GM18499 (cell line): ENCODE results near the gene UGT1A3.
"Not testable (repeated sequence)": the region's sequence is repeated elsewhere in the genome, so short reads cannot be mapped to it uniquely, and the experiment has no call there.

Experiments
- ATAC-seq: cut with Tn5 transposase; IDR thresholded peaks from one replicate; pipeline ENCODE4 v1.9.1; 2021; ENCODE audit warnings: moderate number of reproducible peaks; ENCODE audit not compliant: insufficient read depth, unreplicated experiment

UGT1A3 gene

GRCh38 chr2:233706720-233707119 lies 22.1 kb upstream of the UGT1A3 start:
- ATAC-seq, result no peak

GRCh38 chr2:233707940-233708644 lies 20.8 kb upstream of the UGT1A3 start:
- no peak for ATAC-seq

- no peak for ATAC-seq
These were observed 19.9 kb upstream of the UGT1A3 start for GRCh38 chr2:233708942-233709341.

- no peak for ATAC-seq
These were observed 17.4 kb upstream of the UGT1A3 start for GRCh38 chr2:233711312-233712008.

- ATAC-seq, result no peak
These were observed 16.1 kb upstream of the UGT1A3 start, which contains the start of gene UGT1A5 for GRCh38 chr2:233712611-233713261. TSS of gene UGT1A5 (plus strand) at chr2:233712907. CDS start at chr2:233712992, 85 bp downstream.

- ATAC-seq, result no peak
These were observed 15.6 kb upstream of the UGT1A3 start for GRCh38 chr2:233713262-233713615.

GRCh38 chr2:233714121-233714520 lies 14.7 kb upstream of the UGT1A3 start:
- ATAC-seq, result no peak

GRCh38 chr2:233718552-233718951 lies 10.3 kb upstream of the UGT1A3 start, which contains the start of gene UGT1A4:
TSS of gene UGT1A4 (plus strand) at chr2:233718736. CDS start at chr2:233718821, 85 bp downstream.
- ATAC-seq, result no peak

- ATAC-seq, result not testable (repeated sequence)
These were observed 8.2 kb downstream of the UGT1A3 start for GRCh38 chr2:233736868-233737653.

- no peak for ATAC-seq
These were observed 12.0 kb downstream of the UGT1A3 start for GRCh38 chr2:233740870-233741269.

GRCh38 chr2:233743464-233744259 lies 14.8 kb downstream of the UGT1A3 start:
- no peak for ATAC-seq

GRCh38 chr2:233745073-233745755 lies 16.4 kb downstream of the UGT1A3 start:
- no peak for ATAC-seq

- not testable (repeated sequence) for ATAC-seq
These were observed 17.0 kb downstream of the UGT1A3 start for GRCh38 chr2:233745838-233746237.

- no peak for ATAC-seq
These were observed 17.8 kb downstream of the UGT1A3 start for GRCh38 chr2:233746475-233747282.

GRCh38 chr2:233747283-233747544 lies 18.4 kb downstream of the UGT1A3 start:
- no peak for ATAC-seq

GRCh38 chr2:233750689-233751088 lies 21.8 kb downstream of the UGT1A3 start:
- ATAC-seq, result not testable (repeated sequence)

- not testable (repeated sequence) for ATAC-seq
These were observed 22.6 kb downstream of the UGT1A3 start for GRCh38 chr2:233751212-233752009.
